ENCODE results near the gene HAVCR1. TPM values are rescaled to one million over a fixed set of nuclear protein-coding genes. Genes with fewer than 3 reads are reported as not detected.

HAVCR1 gene
- total and polyA plus RNA-seq, 2 donors (not counting 1 experiment from before 2014, with no cell fraction given): not detected

DNA sequence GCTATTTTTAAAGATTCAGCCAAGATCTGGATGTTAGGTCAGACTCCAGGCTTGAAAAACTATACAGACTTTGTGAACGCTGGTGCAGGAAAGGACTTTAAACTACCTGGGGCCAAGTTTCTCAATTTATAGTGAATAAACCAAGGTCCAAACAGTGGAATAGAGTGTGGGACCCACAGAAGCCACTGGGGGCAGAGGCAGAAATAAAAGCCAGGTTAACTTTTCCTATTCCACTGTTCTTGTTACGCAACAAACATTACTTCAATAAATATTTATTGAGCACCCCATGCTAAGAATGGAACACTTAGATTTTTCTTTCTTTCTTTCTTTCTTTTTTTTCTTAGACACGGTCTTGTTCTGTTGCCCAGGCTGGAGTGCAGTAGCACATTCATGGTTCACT, 11.0 kb upstream of the HAVCR1 start:
- no peaks in the 10 kb centered on the region for H3K9me3 Mint-ChIP-seq (ENCODE audit: insufficient read depth)
- ChIA-PET POLR2A (no interaction called here), CTCF (no interaction called here)
- H3K4me1 ChIP-seq (ENCODE audit: control insufficient read depth in 2 of 2, insufficient read depth in 2 of 2, low read length in 2 of 2): no peaks in the 10 kb centered on the region
- intact Hi-C loops (cut with micrococcal nuclease): no loop called here
- no peak for DNase-seq
- H3K79me2 ChIP-seq (ENCODE audit: control insufficient read depth, insufficient read depth, low read length): no peaks in the 10 kb centered on the region
- H3K9me3 ChIP-seq (ENCODE audit: control extremely low read depth in 1 of 3, control insufficient read depth in 2 of 3, insufficient read depth in 1 of 3, low read length in 2 of 3): no peaks in the 10 kb centered on the region
- H3K27me3 ChIP-seq (replicated peaks in 1 of 4; ENCODE audit: control extremely low read depth in 1 of 4, control insufficient read depth in 3 of 4, insufficient read depth in 4 of 4, low read length in 3 of 4): no peaks in the 10 kb centered on the region
- 96% methylated on average over 3 of the region's 3 CpGs for WGBS (ENCODE audit: insufficient coverage)
- TF ChIP-seq, protein P1, sequence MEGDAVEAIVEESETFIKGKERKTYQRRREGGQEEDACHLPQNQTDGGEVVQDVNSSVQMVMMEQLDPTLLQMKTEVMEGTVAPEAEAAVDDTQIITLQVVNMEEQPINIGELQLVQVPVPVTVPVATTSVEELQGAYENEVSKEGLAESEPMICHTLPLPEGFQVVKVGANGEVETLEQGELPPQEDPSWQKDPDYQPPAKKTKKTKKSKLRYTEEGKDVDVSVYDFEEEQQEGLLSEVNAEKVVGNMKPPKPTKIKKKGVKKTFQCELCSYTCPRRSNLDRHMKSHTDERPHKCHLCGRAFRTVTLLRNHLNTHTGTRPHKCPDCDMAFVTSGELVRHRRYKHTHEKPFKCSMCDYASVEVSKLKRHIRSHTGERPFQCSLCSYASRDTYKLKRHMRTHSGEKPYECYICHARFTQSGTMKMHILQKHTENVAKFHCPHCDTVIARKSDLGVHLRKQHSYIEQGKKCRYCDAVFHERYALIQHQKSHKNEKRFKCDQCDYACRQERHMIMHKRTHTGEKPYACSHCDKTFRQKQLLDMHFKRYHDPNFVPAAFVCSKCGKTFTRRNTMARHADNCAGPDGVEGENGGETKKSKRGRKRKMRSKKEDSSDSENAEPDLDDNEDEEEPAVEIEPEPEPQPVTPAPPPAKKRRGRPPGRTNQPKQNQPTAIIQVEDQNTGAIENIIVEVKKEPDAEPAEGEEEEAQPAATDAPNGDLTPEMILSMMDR (IDR thresholded peaks at IDR 0.05): no peak
- no peak for TF ChIP-seq EZH2 (IDR thresholded peaks at IDR 0.05; ENCODE audit: borderline replicate concordance, insufficient read depth, low read depth, low read length, poor library complexity, severe bottlenecking)
- H3K4me3 ChIP-seq (ENCODE audit: control extremely low read depth in 1 of 5, extremely low read depth in 1 of 5, insufficient read depth in 1 of 5, low read depth in 2 of 5, low read length in 4 of 5): no peak overlapping the region
- peaks cover 3% of the 10 kb centered on the region for H3K4me1 Mint-ChIP-seq
- H3K9ac ChIP-seq (ENCODE audit: low read length): no peak overlapping the region
- ATAC-seq (ENCODE audit: low read depth): no peak
- no peak overlapping the region for H3K27ac Mint-ChIP-seq
- H3K27me3 Mint-ChIP-seq: no peaks in the 10 kb centered on the region
- H3K4me2 ChIP-seq (replicated peaks; ENCODE audit: low read depth, low read length, poor library complexity, severe bottlenecking): no peak overlapping the region
- no peaks in the 10 kb centered on the region for H4K20me1 ChIP-seq (ENCODE audit: control insufficient read depth, insufficient read depth, low read length, poor library complexity, severe bottlenecking)
- H3K4me3 Mint-ChIP-seq: no peak overlapping the region
- no peaks in the 10 kb centered on the region for H3K36me3 ChIP-seq (replicated peaks in 1 of 2; ENCODE audit: control extremely low read depth in 1 of 2, control insufficient read depth in 1 of 2, extremely low read depth in 1 of 2, insufficient read depth in 2 of 2, low read length in 1 of 2)
- no peak overlapping the region for H2AFZ ChIP-seq (ENCODE audit: insufficient read depth, low read depth, low read length, poor library complexity, severe bottlenecking)
- H3K27ac ChIP-seq (ENCODE audit: low read length in 2 of 2): no peak overlapping the region

DNA sequence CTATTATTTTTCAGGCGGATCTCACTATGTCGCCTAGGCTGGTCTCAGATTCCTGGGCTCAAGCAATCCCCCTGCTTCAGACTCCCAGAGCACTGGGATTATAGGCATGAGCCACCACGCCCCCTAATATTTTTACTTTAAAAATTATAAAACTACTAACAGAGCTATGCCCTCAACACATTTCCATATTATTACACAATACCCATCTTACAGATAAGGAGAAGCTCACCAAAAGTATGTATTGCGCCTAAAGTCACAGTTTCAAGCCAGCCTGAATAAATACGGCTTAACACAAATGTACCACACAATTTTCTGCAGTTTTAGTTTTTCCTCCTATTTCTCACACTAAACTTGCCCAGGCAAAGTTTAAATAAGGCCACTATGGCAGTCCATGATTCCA, 9.9 kb upstream of the HAVCR1 start:
- no peaks in the 10 kb centered on the region for H3K27me3 Mint-ChIP-seq
- ATAC-seq (ENCODE audit: low read depth) (no peak), DNase-seq (no peak)
- H3K9me3 Mint-ChIP-seq (ENCODE audit: insufficient read depth): no peaks in the 10 kb centered on the region
- H3K4me3 Mint-ChIP-seq: no peak overlapping the region
- no peaks in the 10 kb centered on the region for H3K27me3 ChIP-seq (replicated peaks in 1 of 4; ENCODE audit: control extremely low read depth in 1 of 4, control insufficient read depth in 3 of 4, insufficient read depth in 4 of 4, low read length in 3 of 4)
- no peaks in the 10 kb centered on the region for H4K20me1 ChIP-seq (ENCODE audit: control insufficient read depth, insufficient read depth, low read length, poor library complexity, severe bottlenecking)
- no peaks in the 10 kb centered on the region for H3K79me2 ChIP-seq (ENCODE audit: control insufficient read depth, insufficient read depth, low read length)
- H3K36me3 ChIP-seq (replicated peaks in 1 of 2; ENCODE audit: control extremely low read depth in 1 of 2, control insufficient read depth in 1 of 2, extremely low read depth in 1 of 2, insufficient read depth in 2 of 2, low read length in 1 of 2): no peaks in the 10 kb centered on the region
- no peak overlapping the region for H2AFZ ChIP-seq (ENCODE audit: insufficient read depth, low read depth, low read length, poor library complexity, severe bottlenecking)
- intact Hi-C loops (cut with micrococcal nuclease): no loop called here
- POLR2A ChIA-PET: no interaction called here
- no peaks in the 10 kb centered on the region for H3K4me1 Mint-ChIP-seq
- no peak overlapping the region for H3K27ac Mint-ChIP-seq
- TF ChIP-seq EZH2 (IDR thresholded peaks at IDR 0.05; ENCODE audit: borderline replicate concordance, insufficient read depth, low read depth, low read length, poor library complexity, severe bottlenecking): no peak
- TF ChIP-seq, protein P1 (IDR thresholded peaks at IDR 0.05): no peak
- no peak overlapping the region for H3K4me3 ChIP-seq (ENCODE audit: control extremely low read depth in 1 of 5, extremely low read depth in 1 of 5, insufficient read depth in 1 of 5, low read depth in 2 of 5, low read length in 4 of 5)
- no peaks in the 10 kb centered on the region for H3K4me1 ChIP-seq (ENCODE audit: control insufficient read depth in 2 of 2, insufficient read depth in 2 of 2, low read length in 2 of 2)
- H3K4me2 ChIP-seq (replicated peaks; ENCODE audit: low read depth, low read length, poor library complexity, severe bottlenecking): no peak overlapping the region
- H3K9ac ChIP-seq (ENCODE audit: low read length): no peak overlapping the region
- H3K27ac ChIP-seq (ENCODE audit: low read length in 2 of 2): no peak overlapping the region
- CTCF ChIA-PET: interaction anchor here (0.6 kb wide), 1 partner anchor 46 kb away, joined by 4 read pairs; no protein-coding TSS in a partner anchor
- no peaks in the 10 kb centered on the region for H3K9me3 ChIP-seq (ENCODE audit: control extremely low read depth in 1 of 3, control insufficient read depth in 2 of 3, insufficient read depth in 1 of 3, low read length in 2 of 3)
- 97% methylated on average over 5 of the region's 5 CpGs for WGBS (ENCODE audit: insufficient coverage)
